ENCODE measurements around the gene HOXC11. TPM values are rescaled to one million over a fixed set of nuclear protein-coding genes. Genes with fewer than 3 reads are reported as not detected.

HOXC11 gene
- total RNA-seq, 2 donors from 2014 or later = not detected

GRCh38 chr12:53997204-53998109, 24.5 kb downstream of the HOXC11 start:
- Histone ChIP-seq H3K27ac (no peak overlapping the region), H3K27me3 (replicated peaks; ENCODE audit: insufficient read depth) (peaks cover 80% of the 10 kb centered on the region), H3K9me3 (no peaks in the 10 kb centered on the region), H3K36me3 (no peaks in the 10 kb centered on the region), H3K4me3 (no peak overlapping the region), H3K4me1 (replicated peaks) (no peaks in the 10 kb centered on the region)
- no peak for TF ChIP-seq POLR2AphosphoS5 (IDR thresholded peaks at IDR 0.05)
- TF ChIP-seq CTCF (IDR thresholded peaks at IDR 0.05) = no peak
- no peak for TF ChIP-seq POLR2A (IDR thresholded peaks at IDR 0.05)
- WGBS = 19% methylated on average over 35 of the region's 35 CpGs
- intact Hi-C loops (cut with DNase I) = no loop called here
- no peak for DNase-seq (ENCODE audit: low spot score)

- no peaks in the 10 kb centered on the region for H3K9me3 ChIP-seq
- TF ChIP-seq POLR2A (IDR thresholded peaks at IDR 0.05) = no peak
- TF ChIP-seq POLR2AphosphoS5 (IDR thresholded peaks at IDR 0.05) = no peak
- TF ChIP-seq CTCF (IDR thresholded peaks at IDR 0.05) = no peak
- H3K27ac ChIP-seq = no peak overlapping the region
- H3K4me1 ChIP-seq (replicated peaks) = no peaks in the 10 kb centered on the region
- DNase-seq (ENCODE audit: low spot score) = no peak
- no peak overlapping the region for H3K4me3 ChIP-seq
- intact Hi-C loops (cut with DNase I) = no loop called here
- peaks cover 84% of the 10 kb centered on the region for H3K27me3 ChIP-seq (replicated peaks; ENCODE audit: insufficient read depth)
- no peaks in the 10 kb centered on the region for H3K36me3 ChIP-seq
- 20% methylated on average over 11 of the region's 11 CpGs for WGBS
Observed at GRCh38 chr12:53998110-53998899, 25.4 kb downstream of the HOXC11 start.

- no peak overlapping the region for H3K4me3 ChIP-seq
- 2% methylated on average over 13 of the region's 13 CpGs for WGBS
- no peak for DNase-seq (ENCODE audit: low spot score)
- no peaks in the 10 kb centered on the region for H3K4me1 ChIP-seq (replicated peaks)
- peaks cover 85% of the 10 kb centered on the region for H3K27me3 ChIP-seq (replicated peaks; ENCODE audit: insufficient read depth)
- H3K27ac ChIP-seq = no peak overlapping the region
- H3K36me3 ChIP-seq = no peaks in the 10 kb centered on the region
- H3K9me3 ChIP-seq = no peaks in the 10 kb centered on the region
- no peak for TF ChIP-seq CTCF (IDR thresholded peaks at IDR 0.05)
- TF ChIP-seq POLR2A (IDR thresholded peaks at IDR 0.05) = no peak
- no peak for TF ChIP-seq POLR2AphosphoS5 (IDR thresholded peaks at IDR 0.05)
- intact Hi-C loops (cut with DNase I) = no loop called here
Observed at GRCh38 chr12:53998900-53999236, 25.9 kb downstream of the HOXC11 start.

GRCh38 chr12:53999559-54000115, 26.7 kb downstream of the HOXC11 start:
- TF ChIP-seq POLR2A (IDR thresholded peaks at IDR 0.05) (no peak), CTCF (IDR thresholded peaks at IDR 0.05) (no peak), POLR2AphosphoS5 (IDR thresholded peaks at IDR 0.05) (no peak)
- Histone ChIP-seq H3K27me3 (replicated peaks; ENCODE audit: insufficient read depth) (peaks cover 87% of the 10 kb centered on the region), H3K4me1 (replicated peaks) (no peaks in the 10 kb centered on the region), H3K9me3 (no peaks in the 10 kb centered on the region), H3K27ac (no peak overlapping the region), H3K36me3 (no peaks in the 10 kb centered on the region), H3K4me3 (no peak overlapping the region)
- DNase-seq (ENCODE audit: low spot score) = no peak
- 2% methylated on average over 35 of the region's 35 CpGs for WGBS
- intact Hi-C loops (cut with DNase I) = no loop called here

Data from prostate gland (tissue), 2 donors.